Brain microvascular endothelial cell (primary cell): Measurements from ENCODE around the gene TFAP2E.
A peak's percentile ranks its signal among the peaks of the same experiment; 100 is the strongest.

Experiments
- DNase-seq: peaks from one replicate; pipeline ENCODE4 v3.0.0-alpha.2; 2020
- H3K27ac ChIP-seq: fragments of 250-450 bp; sonication (Bioruptor Pico); 2 replicates; pipeline ENCODE4 v1.5.1; 2020; ENCODE audit warnings: mild to moderate bottlenecking, moderate library complexity
- H3K27me3 ChIP-seq: fragments of 250-450 bp; sonication (Bioruptor Pico); replicated peaks from 2 replicates; pipeline ENCODE4 v1.5.1; 2020; ENCODE audit warnings: mild to moderate bottlenecking
- H3K36me3 ChIP-seq: fragments of 250-450 bp; sonication (Bioruptor Pico); replicated peaks from 2 replicates; pipeline ENCODE4 v1.5.1; 2020; ENCODE audit warnings: mild to moderate bottlenecking
- H3K4me3 ChIP-seq: 2 replicates; pipeline ENCODE4 v1.5.1; 2011; ENCODE audit warnings: low read depth, mild to moderate bottlenecking, control low read depth, low read length, moderate library complexity
- in situ Hi-C: cut with HindIII; loops from 2 replicates; pipeline ENCODE4 v1.10.0; 2017; ENCODE audit warnings: low sequenced_read_pairs, low pct_ligation_motif_present
- TF ChIP-seq, protein P1 (sequence below): IDR thresholded peaks from 2 replicates; pipeline ENCODE4 v1.5.1; 2011; ENCODE audit warnings: low read depth, mild to moderate bottlenecking, moderate library complexity, low read length, control low read depth, inconsistent platforms; ENCODE audit errors: missing control alignments

The TFAP2E gene

DNA sequence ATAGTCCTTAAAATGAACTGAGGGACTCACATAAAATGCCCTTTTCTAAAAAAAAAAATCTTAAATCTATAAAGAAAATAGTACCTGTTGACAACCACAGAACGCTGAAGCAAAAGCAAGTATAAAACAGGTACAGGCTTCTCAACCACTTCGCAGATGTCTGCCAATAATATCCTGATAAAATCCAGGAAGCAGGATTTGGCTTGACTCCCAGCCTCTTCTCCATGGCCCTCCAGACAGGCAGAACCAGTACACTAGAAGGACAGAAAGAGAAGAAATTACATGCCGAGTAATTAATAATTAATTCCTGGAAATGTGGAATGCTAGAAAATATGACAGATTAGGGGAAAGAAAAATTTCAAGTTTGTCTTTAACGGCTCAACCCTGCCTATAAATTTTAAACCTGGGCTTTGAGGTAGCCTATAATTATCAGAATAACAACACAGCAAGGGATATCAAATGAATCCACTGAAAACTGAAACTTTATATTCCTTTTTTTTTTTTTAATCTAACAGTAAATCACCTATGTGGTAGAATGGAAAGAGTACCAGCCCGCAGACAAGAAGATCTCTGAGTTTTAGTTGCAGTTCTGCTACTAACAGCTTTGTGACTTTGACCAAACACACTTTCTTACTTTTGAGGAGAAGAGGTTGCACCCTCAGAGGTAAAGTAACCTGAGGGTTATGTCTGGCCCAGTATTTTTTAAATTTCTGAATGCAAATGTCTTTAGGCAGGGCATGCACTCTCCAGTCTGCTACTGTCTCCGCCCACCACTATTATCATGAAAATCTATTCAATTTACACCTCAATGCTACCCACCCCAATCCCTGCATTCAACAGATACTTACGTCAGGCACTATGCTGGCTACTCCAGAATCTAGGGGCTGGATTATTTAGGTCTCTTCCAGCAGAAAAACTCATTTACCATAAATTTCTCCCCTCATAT is 18.6 kb upstream of the TFAP2E start:
- no peak for DNase-seq
- in situ Hi-C loops, result no loop called here
- H3K36me3 ChIP-seq, result peaks cover 10% of the 10 kb centered on the region
- TF ChIP-seq, protein P1, sequence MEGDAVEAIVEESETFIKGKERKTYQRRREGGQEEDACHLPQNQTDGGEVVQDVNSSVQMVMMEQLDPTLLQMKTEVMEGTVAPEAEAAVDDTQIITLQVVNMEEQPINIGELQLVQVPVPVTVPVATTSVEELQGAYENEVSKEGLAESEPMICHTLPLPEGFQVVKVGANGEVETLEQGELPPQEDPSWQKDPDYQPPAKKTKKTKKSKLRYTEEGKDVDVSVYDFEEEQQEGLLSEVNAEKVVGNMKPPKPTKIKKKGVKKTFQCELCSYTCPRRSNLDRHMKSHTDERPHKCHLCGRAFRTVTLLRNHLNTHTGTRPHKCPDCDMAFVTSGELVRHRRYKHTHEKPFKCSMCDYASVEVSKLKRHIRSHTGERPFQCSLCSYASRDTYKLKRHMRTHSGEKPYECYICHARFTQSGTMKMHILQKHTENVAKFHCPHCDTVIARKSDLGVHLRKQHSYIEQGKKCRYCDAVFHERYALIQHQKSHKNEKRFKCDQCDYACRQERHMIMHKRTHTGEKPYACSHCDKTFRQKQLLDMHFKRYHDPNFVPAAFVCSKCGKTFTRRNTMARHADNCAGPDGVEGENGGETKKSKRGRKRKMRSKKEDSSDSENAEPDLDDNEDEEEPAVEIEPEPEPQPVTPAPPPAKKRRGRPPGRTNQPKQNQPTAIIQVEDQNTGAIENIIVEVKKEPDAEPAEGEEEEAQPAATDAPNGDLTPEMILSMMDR, result no peak
- no peaks in the 10 kb centered on the region for H3K27me3 ChIP-seq
- H3K27ac ChIP-seq, result no peak overlapping the region
- H3K4me3 ChIP-seq, result no peak overlapping the region

DNA sequence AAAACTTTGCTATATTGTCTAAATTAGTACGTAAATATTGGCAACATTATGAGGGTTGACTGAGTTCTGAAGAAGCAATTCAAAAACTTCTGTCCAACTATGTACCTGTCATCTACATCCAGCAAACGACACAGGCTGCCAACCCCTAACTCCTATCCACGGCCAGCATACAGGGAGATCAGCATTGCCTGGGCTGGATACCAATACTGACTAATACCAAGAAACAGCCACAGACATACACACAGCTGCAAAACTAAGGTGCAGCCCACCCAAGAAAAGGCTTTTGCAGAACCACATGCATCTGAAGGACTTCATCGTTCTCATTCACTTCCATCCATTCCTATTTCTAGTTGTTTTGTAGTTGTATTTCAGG is 17.9 kb upstream of the TFAP2E start:
- Histone ChIP-seq H3K27me3 (no peaks in the 10 kb centered on the region), H3K4me3 (no peak overlapping the region), H3K36me3 (peaks cover 8% of the 10 kb centered on the region), H3K27ac (no peak overlapping the region)
- DNase-seq, result no peak
- in situ Hi-C loops, result no loop called here
- TF ChIP-seq, protein P1, result no peak

DNA sequence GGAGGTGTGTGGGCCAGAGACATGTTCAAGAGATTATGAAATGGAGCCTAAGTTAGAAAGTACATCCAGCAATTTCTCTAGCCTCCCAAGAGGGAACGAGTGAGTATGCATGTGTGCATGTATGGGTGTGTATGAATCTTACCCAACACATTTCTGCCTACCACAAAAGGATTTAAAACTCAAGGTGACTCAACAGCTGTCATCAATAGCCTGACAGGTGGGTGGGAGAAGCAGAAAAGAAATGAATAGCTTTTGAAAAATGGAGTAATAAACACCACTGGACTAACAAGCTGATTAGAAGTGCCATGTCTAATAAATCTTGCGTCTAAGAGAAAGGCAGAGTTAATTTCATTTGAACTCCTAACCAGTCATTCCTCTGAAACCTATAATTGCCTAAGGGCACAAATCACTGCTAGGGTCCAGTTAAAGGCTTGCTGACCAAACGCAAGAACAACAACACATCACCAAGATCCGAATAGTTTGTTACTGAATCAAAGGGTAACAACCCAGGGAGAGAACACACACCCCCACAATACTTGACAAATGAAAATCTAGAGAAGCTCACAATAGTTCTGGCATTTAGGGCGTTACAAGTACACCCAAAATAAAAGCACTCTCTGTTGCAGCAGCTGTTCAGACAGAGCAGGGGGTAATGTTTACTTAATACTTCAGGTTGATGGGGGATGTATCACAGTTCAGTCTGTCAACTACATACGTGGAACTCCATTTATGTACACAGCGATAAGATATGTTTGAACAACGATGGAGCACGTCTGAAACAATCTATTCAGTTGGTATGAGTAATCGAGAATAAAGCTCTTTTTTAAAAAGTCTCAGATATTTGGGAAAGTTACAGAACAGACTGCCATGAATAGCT is 17.3 kb upstream of the TFAP2E start:
- Histone ChIP-seq H3K4me3 (peak overlapping the region; percentile 93), H3K27ac (peak overlapping the region; percentile 6), H3K36me3 (peaks cover 7% of the 10 kb centered on the region), H3K27me3 (no peaks in the 10 kb centered on the region)
- TF ChIP-seq, protein P1, result no peak
- in situ Hi-C loops, result no loop called here
- DNase-seq, result no peak

DNA sequence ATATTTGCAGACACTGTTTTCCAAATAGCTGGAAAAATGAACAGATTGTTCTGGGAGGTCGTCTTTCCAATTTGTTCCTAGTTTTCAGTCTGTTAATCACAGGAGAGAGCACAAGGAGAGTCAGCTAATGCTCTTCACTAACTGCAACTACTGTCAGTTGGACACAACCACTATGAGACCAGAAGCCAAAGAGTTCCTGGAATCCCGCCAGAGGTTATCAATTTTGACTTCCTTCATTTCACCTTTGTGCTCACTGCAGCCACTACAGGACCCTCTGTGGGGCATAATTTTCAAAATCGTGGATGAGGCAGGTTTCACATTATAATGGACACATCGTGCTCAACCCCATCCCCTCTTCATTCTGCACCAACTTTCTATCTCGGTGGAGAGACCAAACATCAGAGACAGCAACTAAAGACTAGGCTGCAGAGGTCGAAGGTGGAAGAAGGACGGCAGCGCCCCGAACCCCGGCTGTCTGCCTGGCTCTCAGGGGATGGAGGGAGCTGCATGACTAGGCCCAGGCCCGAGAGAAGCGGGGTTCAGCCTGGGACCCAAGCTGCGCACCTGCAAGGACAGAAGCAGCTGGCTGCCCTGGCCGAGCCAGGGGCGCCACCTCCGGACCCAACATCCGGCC is 16.5 kb upstream of the TFAP2E start:
- in situ Hi-C loops, result no loop called here
- TF ChIP-seq, protein P1, result no peak
- Histone ChIP-seq H3K36me3 (peaks cover 7% of the 10 kb centered on the region), H3K27me3 (no peaks in the 10 kb centered on the region), H3K4me3 (peak overlapping the region; percentile 93), H3K27ac (peak overlapping the region; percentile 78)
- no peak for DNase-seq

DNA sequence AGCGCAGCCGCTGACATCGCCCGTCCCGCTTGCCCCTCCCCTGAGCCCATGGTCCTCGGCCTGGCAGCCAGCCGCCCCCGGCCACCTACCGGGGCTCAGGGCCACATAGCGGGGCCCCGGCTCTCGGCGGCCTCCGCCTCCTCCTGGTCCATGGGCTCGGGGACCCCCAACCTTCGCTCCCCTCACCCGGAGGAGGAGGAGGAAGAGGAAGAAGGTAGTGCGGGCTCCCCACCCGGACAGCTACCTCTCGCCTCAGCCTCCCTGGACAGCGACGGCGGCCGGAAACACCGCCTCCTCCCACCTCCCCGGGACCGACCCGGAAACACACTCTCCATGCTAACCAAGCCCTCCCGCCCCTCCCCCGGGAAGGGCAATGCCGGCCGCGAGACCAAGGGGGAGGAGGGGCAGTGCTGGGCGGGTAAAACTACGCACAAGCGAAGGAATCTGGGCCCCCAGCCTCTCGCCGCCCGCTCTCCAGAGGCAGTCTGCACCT is 15.9 kb upstream of the TFAP2E start, which contains the start of gene KIAA0319L:
TSS of gene KIAA0319L (minus strand) at position 286 of the 493 bp plus-strand sequence. CDS start 2,912 bp downstream, outside the sequence.
- in situ Hi-C loops, result no loop called here
- peaks cover 2% of the 10 kb centered on the region for H3K36me3 ChIP-seq
- peak within 1 kb of the TSS; percentile 93 for H3K4me3 ChIP-seq
- H3K27me3 ChIP-seq, result no peaks in the 10 kb centered on the region
- TF ChIP-seq, protein P1, result no peak
- no peak for DNase-seq
- peak within 1 kb of the TSS; percentile 78 for H3K27ac ChIP-seq
